CD4-positive, CD25-positive, alpha-beta regulatory T cell (primary cell): ENCODE data around the gene IPO13. TPM values are rescaled to one million over a fixed set of nuclear protein-coding genes. Genes with fewer than 3 reads are reported as not detected.
A peak's percentile ranks its signal among the peaks of the same experiment; 100 is the strongest.

Experiments
- ATAC-seq, 2 donors: fragments of 150-1000 bp; cut with Tn5 transposase; one replicate each; pipeline ENCODE4 v1.10.0; 2021; ENCODE audit warnings: low read depth in 2 of 2, moderate number of reproducible peaks in 2 of 2, moderate library complexity in 1 of 2
- DNase-seq, 3 donors: peaks; one replicate each; pipeline versions ENCODE4 v3.0.0 to v3.0.0-alpha.2; 2012 to 2022; ENCODE audit warnings: mixed read lengths in 1 of 3
- H3K27ac ChIP-seq: one replicate; pipeline ENCODE4 v1.7.0; 2013; ENCODE audit warnings: mild to moderate bottlenecking, low read length; ENCODE audit not compliant: insufficient read depth, poor library complexity, severe bottlenecking
- H3K27me3 ChIP-seq: one replicate; pipeline ENCODE4 v1.7.0; 2013; ENCODE audit warnings: low read length; ENCODE audit not compliant: control insufficient read depth, insufficient read depth
- H3K36me3 ChIP-seq: one replicate; pipeline ENCODE4 v1.7.0; 2013; ENCODE audit warnings: mild to moderate bottlenecking, low read length, moderate library complexity; ENCODE audit not compliant: control insufficient read depth, insufficient read depth
- H3K4me1 ChIP-seq: 2 replicates; pipeline ENCODE4 v1.7.0; 2013; ENCODE audit warnings: mild to moderate bottlenecking, low read length; ENCODE audit not compliant: insufficient read depth, control insufficient read depth, poor library complexity, severe bottlenecking
- H3K4me3 ChIP-seq: one replicate; pipeline ENCODE4 v1.7.0; 2013; ENCODE audit warnings: low read depth, mild to moderate bottlenecking, low read length, moderate library complexity
- H3K9me3 ChIP-seq, 2 experiments: 1 replicate in 1 of 2; 2 replicates in 1 of 2; pipeline ENCODE4 v1.7.0; 2013; ENCODE audit warnings: low read length in 2 of 2, mild to moderate bottlenecking in 1 of 2, moderate library complexity in 1 of 2; ENCODE audit not compliant: control insufficient read depth in 2 of 2
- H3K27ac Mint-ChIP-seq, 3 donors: one replicate each; pipeline ENCODE4 v1.8.0; 2020 to 2022; ENCODE audit warnings: mild to moderate bottlenecking in 3 of 3, mixed read lengths in 3 of 3, moderate library complexity in 2 of 3
- H3K27me3 Mint-ChIP-seq: one replicate; pipeline ENCODE4 v1.8.0; 2022; ENCODE audit warnings: mild to moderate bottlenecking, mixed read lengths
- H3K36me3 Mint-ChIP-seq: one replicate; pipeline ENCODE4 v1.8.0; 2020; ENCODE audit warnings: mixed read lengths
- H3K4me1 Mint-ChIP-seq, 4 donors: one replicate each; pipeline ENCODE4 v1.8.0; 2020 to 2022; ENCODE audit warnings: mixed read lengths in 4 of 4, mild to moderate bottlenecking in 1 of 4
- H3K4me3 Mint-ChIP-seq, 4 donors: one replicate each; pipeline ENCODE4 v1.8.0; 2020 to 2022; ENCODE audit warnings: mild to moderate bottlenecking in 4 of 4, mixed read lengths in 4 of 4, moderate library complexity in 3 of 4
- H3K9me3 Mint-ChIP-seq, 7 donors: one replicate each; pipeline ENCODE4 v1.8.0; 2020 to 2022; ENCODE audit warnings: mixed read lengths in 7 of 7, mild to moderate bottlenecking in 3 of 7, moderate library complexity in 2 of 7
- polyA plus RNA-seq, 4 donors: library from polyadenylated mRNA; unstranded; fragments of 300-500 nt; fragmentation: Illumina TruSeq; gene quantifications; one replicate each; pipeline ENCODE4 v1.2.3, GENCODE V29; 2021
- total RNA-seq: library from RNA; stranded (reverse); gene quantifications from one replicate; pipeline ENCODE4 v1.2.3, GENCODE V29; 2022

Gene IPO13
- total and polyA plus RNA-seq, 5 donors from 2014 or later, result 9.4 to 12.6 (median 10.7) TPM

- no peaks in the 10 kb centered on the region for H3K4me1 ChIP-seq
- Mint-ChIP-seq H3K27ac (no peak overlapping the region), H3K4me1 (peaks cover 0 to 2% (median 0%) of the 10 kb centered on the region in 4 donors), H3K36me3 (no peaks in the 10 kb centered on the region), H3K9me3 (no peaks in the 10 kb centered on the region), H3K4me3 (no peak overlapping the region), H3K27me3 (peaks cover 5% of the 10 kb centered on the region)
- no peak overlapping the region for H3K4me3 ChIP-seq
- no peaks in the 10 kb centered on the region for H3K9me3 ChIP-seq
- H3K27me3 ChIP-seq, result no peaks in the 10 kb centered on the region
- no peak for DNase-seq
- H3K27ac ChIP-seq, result no peak overlapping the region
- no peak for ATAC-seq
- H3K36me3 ChIP-seq, result no peaks in the 10 kb centered on the region
Measured at GRCh38 chr1:44015206-44015605, 68.5 kb downstream of the IPO13 start.

GRCh38 chr1:44016041-44016889 lies 69.5 kb downstream of the IPO13 start:
- H3K9me3 Mint-ChIP-seq, result no peaks in the 10 kb centered on the region
- no peaks in the 10 kb centered on the region for H3K4me1 ChIP-seq
- no peak overlapping the region for H3K27ac ChIP-seq
- no peaks in the 10 kb centered on the region for H3K9me3 ChIP-seq
- H3K36me3 Mint-ChIP-seq, result no peaks in the 10 kb centered on the region
- H3K27me3 Mint-ChIP-seq, result peaks cover 5% of the 10 kb centered on the region
- peaks cover 0 to 2% (median 0%) of the 10 kb centered on the region in 4 donors for H3K4me1 Mint-ChIP-seq
- H3K27ac Mint-ChIP-seq, result no peak overlapping the region
- no peak for DNase-seq
- H3K4me3 Mint-ChIP-seq, result no peak overlapping the region
- H3K4me3 ChIP-seq, result no peak overlapping the region
- peak in 1 of 2 donors; percentile 15 for ATAC-seq
- no peaks in the 10 kb centered on the region for H3K27me3 ChIP-seq
- no peaks in the 10 kb centered on the region for H3K36me3 ChIP-seq

GRCh38 chr1:44016890-44017400 lies 70.2 kb downstream of the IPO13 start:
- Mint-ChIP-seq H3K27me3 (peaks cover 5% of the 10 kb centered on the region), H3K27ac (no peak overlapping the region), H3K4me3 (no peak overlapping the region), H3K9me3 (no peaks in the 10 kb centered on the region), H3K36me3 (no peaks in the 10 kb centered on the region), H3K4me1 (peaks cover 0 to 2% (median 0%) of the 10 kb centered on the region in 4 donors)
- Histone ChIP-seq H3K27me3 (no peaks in the 10 kb centered on the region), H3K9me3 (no peaks in the 10 kb centered on the region), H3K4me3 (no peak overlapping the region), H3K4me1 (no peaks in the 10 kb centered on the region), H3K27ac (no peak overlapping the region), H3K36me3 (no peaks in the 10 kb centered on the region)
- DNase-seq, result no peak
- ATAC-seq, result no peak

Other genes starting within 250 kb of the IPO13 start
- gene ST3GAL3, start 239.4 kb upstream of the IPO13 start, total RNA-seq, result 25.0 TPM
- 1 to 10 TPM; 5.7 to 9.6 (median 8.3) TPM for gene ST3GAL3, start 239.4 kb upstream of the IPO13 start, polyA plus RNA-seq
- gene ARTN, start 13.1 kb upstream of the IPO13 start, total RNA-seq, result 1.5 TPM
- gene ARTN, start 13.1 kb upstream of the IPO13 start, polyA plus RNA-seq, result not detected
- gene DPH2, start 23.1 kb downstream of the IPO13 start, total RNA-seq, result 17.9 TPM
- gene DPH2, start 23.1 kb downstream of the IPO13 start, polyA plus RNA-seq, result 10 to 100 TPM; 17.2 to 25.0 (median 21.0) TPM
- 69.4 TPM for gene ATP6V0B, start 28.0 kb downstream of the IPO13 start, total RNA-seq
- gene ATP6V0B, start 28.0 kb downstream of the IPO13 start, polyA plus RNA-seq, result 100 to 1,000 TPM; 207 to 274 (median 237) TPM
- gene B4GALT2, start 32.3 kb downstream of the IPO13 start, total RNA-seq, result 0.54 TPM
- gene B4GALT2, start 32.3 kb downstream of the IPO13 start, polyA plus RNA-seq, result under 1 TPM; 0.20 to 0.86 (median 0.32) TPM
- 1.2 TPM for gene CCDC24, start 44.6 kb downstream of the IPO13 start, total RNA-seq
- gene CCDC24, start 44.6 kb downstream of the IPO13 start, polyA plus RNA-seq, result 1 to 10 TPM in 1 of 4 donors, under 1 TPM in 3; 0.18 to 1.8 (median 0.73) TPM
- gene SLC6A9, start 84.5 kb downstream of the IPO13 start, total RNA-seq, result 0.20 TPM
- gene SLC6A9, start 84.5 kb downstream of the IPO13 start, polyA plus RNA-seq, result under 1 TPM in 1 of 4 donors, not detected in 3; 0.07 TPM
- not detected for gene KLF17, start 171.9 kb downstream of the IPO13 start, total RNA-seq
- gene KLF17, start 171.9 kb downstream of the IPO13 start, polyA plus RNA-seq, result not detected
- not detected for gene KLF18, start 194.7 kb downstream of the IPO13 start, total RNA-seq
- gene KLF18, start 194.7 kb downstream of the IPO13 start, polyA plus RNA-seq, result not detected